Measurements from ENCODE around the gene IFITM2. TPM values are rescaled to one million over a fixed set of nuclear protein-coding genes. Genes with fewer than 3 reads are reported as not detected.

Gene IFITM2
- total RNA-seq, 3 donors from 2014 or later: 57.2 to 254 (median 111) TPM

GRCh38 chr11:272931-273198 is 34.8 kb upstream of the IFITM2 start:
- ATAC-seq (no peak), DNase-seq (peak in 1 of 3 donors; percentile 37)
- no peaks in the 10 kb centered on the region for H3K9me3 ChIP-seq
- intact Hi-C loops (cut with DNase I, micrococcal nuclease): no loop called here
- H3K36me3 ChIP-seq (ENCODE audit: low read depth): no peaks in the 10 kb centered on the region
- H3K4me1 ChIP-seq (ENCODE audit: low read depth): no peaks in the 10 kb centered on the region
- H3K4me3 ChIP-seq: no peak overlapping the region
- no peak for TF ChIP-seq CTCF (IDR thresholded peaks at IDR 0.05)

GRCh38 chr11:276219-276618 is 31.4 kb upstream of the IFITM2 start:
- DNase-seq: no peak
- ATAC-seq: no peak
- TF ChIP-seq CTCF (IDR thresholded peaks at IDR 0.05): no peak
- Histone ChIP-seq H3K36me3 (ENCODE audit: low read depth) (no peaks in the 10 kb centered on the region), H3K4me1 (ENCODE audit: low read depth) (peaks cover 24% of the 10 kb centered on the region), H3K4me3 (no peak overlapping the region), H3K9me3 (no peaks in the 10 kb centered on the region)
- intact Hi-C loops (cut with DNase I, micrococcal nuclease): no loop called here

- H3K9me3 ChIP-seq: no peaks in the 10 kb centered on the region
- no peak for TF ChIP-seq CTCF (IDR thresholded peaks at IDR 0.05)
- H3K36me3 ChIP-seq (ENCODE audit: low read depth): no peaks in the 10 kb centered on the region
- H3K4me1 ChIP-seq (ENCODE audit: low read depth): peaks cover 29% of the 10 kb centered on the region
- no peak for ATAC-seq
- DNase-seq: peak in 1 of 3 donors; percentile 31
- intact Hi-C loops (cut with DNase I, micrococcal nuclease): no loop called here
- H3K4me3 ChIP-seq: no peak within 1 kb of the TSS
These were observed 29.3 kb upstream of the IFITM2 start, which contains the start of gene NLRP6 for GRCh38 chr11:278001-278951. Gene NLRP6, plus strand, starts transcription at chr11:278407. Its CDS starts 163 bp downstream, at chr11:278570.

GRCh38 chr11:279040-279965 is 28.3 kb upstream of the IFITM2 start:
- Histone ChIP-seq H3K4me1 (ENCODE audit: low read depth) (peaks cover 29% of the 10 kb centered on the region), H3K4me3 (no peak overlapping the region), H3K9me3 (no peaks in the 10 kb centered on the region), H3K36me3 (ENCODE audit: low read depth) (no peaks in the 10 kb centered on the region)
- intact Hi-C loops (cut with DNase I, micrococcal nuclease): no loop called here
- DNase-seq: peak in 2 of 3 donors; percentile 55 to 71
- ATAC-seq: peak; percentile 47
- TF ChIP-seq CTCF (IDR thresholded peaks at IDR 0.05): no peak

- DNase-seq: peak; percentile 60 to 85 (median 74)
- peak; percentile 78 for ATAC-seq
- no peak overlapping the region for H3K4me3 ChIP-seq
- peaks cover 29% of the 10 kb centered on the region for H3K4me1 ChIP-seq (ENCODE audit: low read depth)
- intact Hi-C loops (cut with DNase I, micrococcal nuclease): no loop called here
- no peaks in the 10 kb centered on the region for H3K9me3 ChIP-seq
- TF ChIP-seq CTCF (IDR thresholded peaks at IDR 0.05): no peak
- H3K36me3 ChIP-seq (ENCODE audit: low read depth): no peaks in the 10 kb centered on the region
These were observed 27.5 kb upstream of the IFITM2 start for GRCh38 chr11:279966-280705.

Measured in mucosa of descending colon (tissue), 3 donors.